NCI-H1105 (cell line): Measurements from ENCODE around the gene ADH7.
"Not testable (repeated sequence)": the region's sequence is repeated elsewhere in the genome, so short reads cannot be mapped to it uniquely, and the experiment has no call there.

Source experiments
- DNase-seq: peaks from one replicate; lab custom pipeline; 2025; lab: John Stamatoyannopoulos, UW

Gene ADH7

GRCh38 chr4:99415762-99416161 lies 19.4 kb downstream of the ADH7 start:
- DNase-seq, result not testable (repeated sequence)

GRCh38 chr4:99414902-99415301 lies 20.2 kb downstream of the ADH7 start:
- not testable (repeated sequence) for DNase-seq

GRCh38 chr4:99414401-99414800 lies 20.7 kb downstream of the ADH7 start:
- no peak for DNase-seq

- no peak for DNase-seq
Measured at GRCh38 chr4:99413140-99413539, 22.0 kb downstream of the ADH7 start.

- DNase-seq, result no peak
Measured at GRCh38 chr4:99411041-99411440, 24.1 kb downstream of the ADH7 start.

GRCh38 chr4:99410075-99410474 lies 25.1 kb downstream of the ADH7 start:
- DNase-seq, result no peak

DNA sequence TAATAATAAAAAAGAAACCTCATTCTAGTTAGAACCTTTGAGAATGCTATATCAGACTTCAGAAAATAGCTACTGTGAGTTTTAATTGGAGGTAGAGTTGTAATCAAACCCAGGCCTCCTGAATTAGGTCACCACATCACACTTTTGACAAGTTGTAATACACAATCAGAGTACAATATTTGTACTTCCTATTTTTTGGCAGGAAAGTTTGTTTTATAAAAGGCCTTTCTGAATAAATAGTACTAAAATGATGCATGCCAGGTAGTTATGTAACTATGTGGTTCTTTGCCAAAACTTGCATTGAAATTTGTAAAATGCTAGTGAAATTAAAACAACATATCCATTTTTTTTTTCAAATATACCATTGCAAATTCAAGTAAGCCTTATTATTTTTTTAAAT lies 26.8 kb downstream of the ADH7 start:
- no peak for DNase-seq

DNA sequence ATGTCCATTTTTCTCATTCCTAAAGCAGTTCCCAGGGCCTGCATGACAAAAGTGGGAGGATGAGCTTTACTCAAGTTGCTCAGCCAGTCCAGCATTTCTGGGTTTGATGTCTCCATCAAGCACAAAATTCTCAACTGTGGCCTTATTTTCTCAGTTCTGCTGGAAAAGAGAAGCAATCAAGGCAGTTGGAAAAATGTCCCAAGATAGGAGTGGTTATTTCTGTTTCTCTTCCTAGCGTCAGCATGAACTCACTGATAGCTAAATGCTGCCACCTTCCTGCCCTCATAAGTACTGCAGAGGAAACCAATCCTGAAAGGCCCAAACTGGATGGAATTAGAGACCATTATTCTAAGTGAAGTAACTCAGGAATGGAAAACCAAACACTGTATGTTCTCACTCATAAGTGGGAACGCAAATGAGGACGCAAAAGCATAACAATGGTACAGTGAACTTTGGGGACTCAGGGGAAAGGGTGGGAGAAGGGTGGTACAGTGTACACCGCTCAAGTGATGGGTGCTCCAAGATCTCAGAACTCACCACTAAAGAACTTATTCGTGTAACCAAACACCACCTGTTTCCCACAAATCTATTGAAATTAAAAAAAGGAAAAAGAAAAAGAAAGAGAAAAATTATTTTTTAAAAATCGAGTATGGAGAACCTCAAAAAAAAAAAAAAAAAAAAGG lies 29.6 kb downstream of the ADH7 start:
- DNase-seq, result peak; percentile 11

DNA sequence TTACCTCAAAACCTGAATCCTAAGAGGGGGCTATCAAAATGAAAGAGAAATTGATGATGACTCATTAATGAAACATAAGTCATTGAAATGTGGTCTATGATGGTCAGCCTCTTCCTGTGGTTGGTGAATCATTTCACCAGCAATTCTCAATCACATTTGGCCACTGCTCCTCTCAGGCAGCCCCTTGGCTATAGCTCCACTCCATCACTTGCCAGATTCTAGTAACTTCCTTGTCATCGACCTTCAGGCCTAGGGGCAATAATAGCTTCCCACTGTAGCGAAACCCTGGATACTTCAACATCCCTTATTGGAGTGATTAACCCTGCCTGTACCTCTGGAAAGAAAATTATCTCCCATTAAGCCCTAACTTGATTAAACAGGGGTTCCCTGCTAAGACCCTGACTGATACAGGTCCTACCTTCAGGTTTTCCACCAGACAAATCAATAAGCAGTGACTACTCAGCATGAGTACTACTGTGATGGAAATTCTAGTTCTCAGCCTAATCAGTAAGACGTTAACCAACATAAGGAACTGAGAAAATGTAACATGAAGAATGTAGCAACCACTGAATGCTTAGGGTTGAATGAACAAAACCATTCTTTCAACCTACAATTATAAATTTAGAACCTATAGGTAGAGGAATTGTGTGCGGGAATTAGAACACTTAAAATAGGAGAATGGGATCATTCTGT lies 30.4 kb downstream of the ADH7 start:
- no peak for DNase-seq

GRCh38 chr4:99403380-99404184 lies 31.6 kb downstream of the ADH7 start:
- DNase-seq, result no peak

DNA sequence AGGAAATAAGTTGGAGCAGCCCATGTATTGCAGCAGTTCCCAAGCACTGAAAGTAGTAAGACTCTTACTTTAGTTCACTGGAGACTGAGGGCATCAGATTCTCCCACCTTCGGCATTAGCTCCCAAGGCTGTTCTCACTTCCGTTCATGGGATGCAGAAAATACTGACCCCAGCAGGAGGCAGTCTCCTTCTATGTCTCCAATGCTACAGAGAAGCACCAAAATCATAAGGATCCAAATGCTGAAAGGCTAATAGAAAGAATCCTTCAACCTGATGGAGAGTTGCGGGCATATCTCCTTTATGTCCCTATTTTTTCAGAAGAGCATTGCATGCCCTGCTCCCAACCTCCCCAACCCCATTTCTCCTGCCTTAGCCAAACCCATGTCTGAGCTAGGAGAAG lies 32.4 kb downstream of the ADH7 start:
- no peak for DNase-seq

DNA sequence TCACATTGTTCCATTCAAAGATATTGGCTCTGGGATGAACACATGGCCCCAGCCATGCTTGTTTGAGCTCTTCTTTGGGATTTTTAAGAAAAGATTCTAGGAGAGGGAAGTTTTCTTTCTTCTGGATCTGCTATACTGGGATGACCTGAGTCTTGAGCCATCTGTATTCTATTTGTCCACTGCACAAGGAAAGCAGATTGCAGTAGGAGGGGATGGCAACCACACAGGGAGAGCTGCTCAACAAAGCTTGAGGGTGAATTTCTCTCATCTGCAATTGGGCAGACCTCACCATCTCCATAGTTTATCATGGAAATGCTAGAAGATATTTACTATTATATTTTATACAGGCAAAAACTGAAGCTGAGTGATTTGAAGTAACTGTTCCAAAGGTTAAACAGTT lies 34.3 kb downstream of the ADH7 start:
- DNase-seq, result no peak

DNA sequence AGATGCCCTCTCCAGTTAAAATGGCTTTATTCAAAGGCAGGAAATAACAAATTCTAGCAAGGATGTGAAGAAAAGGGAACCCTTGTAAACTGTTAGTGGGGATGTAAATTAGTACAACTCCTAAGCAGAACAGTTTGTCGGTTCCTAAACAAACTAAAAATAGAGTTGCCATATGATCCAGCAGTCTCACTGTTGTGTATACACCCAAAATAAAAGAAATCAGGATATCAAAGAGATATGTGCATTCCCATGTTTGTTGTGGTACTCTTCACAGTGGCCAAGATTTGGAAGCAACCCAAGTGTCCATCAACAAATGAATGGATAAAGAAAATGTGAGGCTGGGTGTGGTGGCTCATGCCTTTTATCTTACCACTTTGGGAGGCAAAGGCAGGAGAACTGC lies 36.1 kb downstream of the ADH7 start:
- DNase-seq, result no peak

DNA sequence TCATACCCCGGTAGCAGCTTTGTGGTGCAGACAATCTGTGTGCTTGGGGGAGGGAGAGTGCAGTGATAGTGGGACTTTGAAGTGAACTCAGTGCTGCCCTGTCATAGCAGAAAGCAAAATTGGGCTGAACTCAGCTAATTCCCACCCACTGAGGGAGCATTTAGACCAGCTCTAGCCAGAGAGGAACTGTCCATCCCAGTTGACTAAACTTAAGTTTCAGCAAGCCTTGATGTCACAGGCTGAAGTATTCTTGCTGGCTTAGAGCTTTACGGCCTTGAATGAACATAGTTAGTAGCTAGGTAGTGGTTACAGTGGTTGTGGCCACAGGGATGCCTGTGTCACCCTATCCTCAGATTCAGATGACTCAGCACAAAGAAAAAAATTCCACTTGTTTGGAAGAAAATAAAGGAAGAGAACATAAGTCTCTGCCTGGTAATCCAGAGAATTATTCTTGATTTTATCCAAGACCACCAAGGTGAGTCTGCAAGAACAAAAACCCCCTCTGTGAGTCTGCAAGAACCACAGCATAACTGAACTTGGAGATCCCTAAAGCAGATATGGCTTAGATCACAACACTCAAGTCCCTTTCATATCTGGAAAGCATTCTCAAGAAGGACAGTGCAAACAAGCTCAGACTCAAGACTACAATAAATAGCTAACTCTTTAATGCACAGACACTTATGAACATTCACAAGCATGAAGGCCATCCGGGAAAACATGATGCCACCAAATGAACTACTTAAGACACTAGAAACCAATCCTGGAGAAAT lies 39.4 kb downstream of the ADH7 start:
- DNase-seq, result no peak

DNA sequence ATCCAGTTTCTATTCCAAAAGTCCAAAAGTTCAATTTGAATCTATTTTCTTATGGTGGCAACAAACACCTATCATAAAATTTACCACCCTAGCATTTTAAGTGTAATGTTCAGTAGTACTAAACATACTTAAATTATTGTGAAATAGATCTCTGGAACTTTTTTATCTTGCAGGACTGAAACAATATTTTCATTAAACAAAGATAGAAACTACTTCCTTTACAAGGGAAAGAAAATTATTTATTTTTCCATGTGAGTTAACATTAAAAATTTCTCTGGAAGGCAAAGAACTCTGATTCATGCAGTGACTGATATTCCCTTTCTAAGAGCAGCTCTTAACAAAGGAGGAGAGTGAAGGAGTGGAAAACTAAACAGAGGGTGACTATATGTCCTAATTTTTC lies 40.2 kb downstream of the ADH7 start:
- no peak for DNase-seq

DNA sequence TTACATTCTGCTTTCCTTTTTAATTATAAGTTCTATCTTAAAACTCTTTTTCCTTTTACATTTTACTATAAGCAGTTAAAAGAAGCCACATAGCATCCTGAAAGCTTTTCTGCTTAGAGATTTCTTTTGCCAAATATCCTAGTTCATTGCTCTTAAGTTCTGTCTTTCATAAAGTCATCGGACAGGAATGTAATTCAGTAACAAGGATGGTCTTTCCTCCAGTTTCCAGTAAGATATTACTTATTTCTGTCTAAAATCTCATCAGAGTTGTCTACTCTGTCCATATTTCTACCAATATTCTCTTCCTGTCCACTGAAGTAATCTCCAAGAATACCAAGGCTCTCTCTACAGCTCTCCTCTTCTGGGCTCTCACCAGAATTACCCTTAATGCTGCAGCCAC lies 45.1 kb downstream of the ADH7 start:
- DNase-seq, result no peak

- DNase-seq, result no peak
Measured at GRCh38 chr4:99389606-99390005, 45.5 kb downstream of the ADH7 start.

- no peak for DNase-seq
Measured at GRCh38 chr4:99383833-99384392, 51.2 kb downstream of the ADH7 start.

DNA sequence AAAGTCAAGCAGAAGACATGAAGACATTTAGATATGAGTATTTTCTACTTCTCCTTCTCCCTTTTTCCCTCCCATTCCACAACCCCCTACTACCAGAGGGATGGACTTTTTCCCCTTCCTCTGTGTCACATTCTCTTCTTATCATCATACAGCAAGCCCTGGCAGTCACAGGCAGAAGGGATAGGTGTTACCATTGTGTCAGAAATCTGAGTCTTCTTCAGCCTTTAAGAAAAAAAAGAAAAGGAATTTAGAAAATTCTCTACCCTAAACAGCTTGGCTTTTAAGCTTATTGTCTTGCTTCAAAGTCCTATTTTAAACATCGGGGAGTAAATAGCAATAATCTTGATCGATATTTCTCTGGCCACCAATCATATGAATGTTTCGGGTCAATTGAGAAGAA lies 51.7 kb downstream of the ADH7 start:
- DNase-seq, result no peak

- DNase-seq, result no peak
Measured at GRCh38 chr4:99382745-99383360, 52.3 kb downstream of the ADH7 start.

DNA sequence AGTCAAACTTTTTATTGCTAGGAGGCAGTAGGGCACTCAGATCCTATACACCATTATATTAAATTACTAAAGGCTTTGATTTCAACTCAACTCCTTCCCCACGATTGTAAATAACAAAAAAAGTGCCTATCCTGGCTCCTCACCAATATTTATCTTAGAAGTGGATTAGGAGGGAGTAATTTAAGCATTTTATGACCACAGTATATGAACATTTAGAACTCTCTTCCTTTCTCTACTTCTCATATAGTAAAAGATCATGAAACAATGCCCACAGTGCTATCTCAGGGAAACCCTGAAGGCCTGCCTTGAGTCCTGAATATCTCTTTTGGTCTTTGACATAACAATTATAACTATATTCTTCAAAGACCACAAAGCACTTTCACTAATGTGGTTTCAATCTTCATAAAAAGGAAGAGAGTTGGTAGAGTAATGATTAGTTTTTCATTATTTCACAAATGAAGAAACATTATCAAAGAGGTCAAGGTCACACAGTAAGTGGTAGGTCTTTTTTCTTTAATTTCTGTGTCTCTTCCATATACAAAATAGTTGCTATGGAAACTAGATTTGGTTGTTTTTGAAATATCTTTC lies 53.5 kb downstream of the ADH7 start:
- DNase-seq, result no peak
